ENCODE results near the gene ESYT3.
"Not testable (repeated sequence)": the region's sequence is repeated elsewhere in the genome, so short reads cannot be mapped to it uniquely, and the experiment has no call there.

DNA sequence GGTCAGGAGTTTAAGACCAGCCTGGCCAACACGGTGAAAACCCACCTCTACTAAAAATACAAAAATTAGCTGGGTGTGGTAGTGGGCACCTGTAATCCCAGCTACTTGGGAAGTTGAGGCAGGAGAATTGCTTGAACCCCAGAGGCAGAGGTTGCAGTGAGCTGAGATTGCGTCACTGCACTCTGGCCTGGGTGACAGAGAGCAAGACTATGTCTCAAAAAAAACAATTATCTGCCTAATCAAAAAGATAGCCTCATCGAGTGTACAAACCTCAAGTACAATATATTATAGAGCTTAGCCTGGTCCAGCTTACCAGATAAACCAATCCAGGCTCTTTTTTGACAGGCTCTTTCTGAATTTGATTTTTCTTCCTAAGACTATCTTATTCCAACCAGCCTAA lies 61.2 kb downstream of the ESYT3 start:
- TF ChIP-seq POLR2A (IDR thresholded peaks at IDR 0.05): not testable (repeated sequence)
- TF ChIP-seq, protein P1, sequence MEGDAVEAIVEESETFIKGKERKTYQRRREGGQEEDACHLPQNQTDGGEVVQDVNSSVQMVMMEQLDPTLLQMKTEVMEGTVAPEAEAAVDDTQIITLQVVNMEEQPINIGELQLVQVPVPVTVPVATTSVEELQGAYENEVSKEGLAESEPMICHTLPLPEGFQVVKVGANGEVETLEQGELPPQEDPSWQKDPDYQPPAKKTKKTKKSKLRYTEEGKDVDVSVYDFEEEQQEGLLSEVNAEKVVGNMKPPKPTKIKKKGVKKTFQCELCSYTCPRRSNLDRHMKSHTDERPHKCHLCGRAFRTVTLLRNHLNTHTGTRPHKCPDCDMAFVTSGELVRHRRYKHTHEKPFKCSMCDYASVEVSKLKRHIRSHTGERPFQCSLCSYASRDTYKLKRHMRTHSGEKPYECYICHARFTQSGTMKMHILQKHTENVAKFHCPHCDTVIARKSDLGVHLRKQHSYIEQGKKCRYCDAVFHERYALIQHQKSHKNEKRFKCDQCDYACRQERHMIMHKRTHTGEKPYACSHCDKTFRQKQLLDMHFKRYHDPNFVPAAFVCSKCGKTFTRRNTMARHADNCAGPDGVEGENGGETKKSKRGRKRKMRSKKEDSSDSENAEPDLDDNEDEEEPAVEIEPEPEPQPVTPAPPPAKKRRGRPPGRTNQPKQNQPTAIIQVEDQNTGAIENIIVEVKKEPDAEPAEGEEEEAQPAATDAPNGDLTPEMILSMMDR (IDR thresholded peaks at IDR 0.05): not testable (repeated sequence)
